Thoracic aorta (tissue), 2 donors: ENCODE measurements around the gene GULP1. TPM values are rescaled to one million over a fixed set of nuclear protein-coding genes. Genes with fewer than 3 reads are reported as not detected.
A peak's percentile ranks its signal among the peaks of the same experiment; 100 is the strongest.

Source experiments
- ATAC-seq: fragments of 150-250 bp; one replicate; pipeline ENCODE4 v1.8.0; 2017; ENCODE audit warnings: low read depth; ENCODE audit not compliant: insufficient number of reproducible peaks, low FRiP score
- DNase-seq: peaks from one replicate; pipeline ENCODE4 v3.0.0-alpha.2; 2020; ENCODE audit warnings: low spot score
- H3K27ac ChIP-seq, 2 donors: fragments of 200-600 bp; sonication (generic); 1 replicate in 1 of 2; 2 replicates in 1 of 2; pipeline ENCODE4 v1.5.1; 2016; ENCODE audit warnings: mild to moderate bottlenecking in 2 of 2, moderate library complexity in 2 of 2
- H3K27me3 ChIP-seq: fragments of 200-600 bp; sonication (generic); replicated peaks from 2 replicates; pipeline ENCODE4 v1.6.0; 2016; ENCODE audit warnings: mild to moderate bottlenecking; ENCODE audit not compliant: insufficient read depth
- H3K36me3 ChIP-seq: fragments of 200-600 bp; sonication (generic); one replicate; pipeline ENCODE4 v1.5.1; 2016
- H3K4me1 ChIP-seq, 2 donors: fragments of 200-600 bp; sonication (generic); 1 replicate in 1 of 2; 2 replicates in 1 of 2; pipeline versions ENCODE4 v1.5.1 to v1.6.0; 2016; ENCODE audit warnings: low read depth in 2 of 2, mild to moderate bottlenecking in 1 of 2; ENCODE audit not compliant: control insufficient read depth in 1 of 2
- H3K4me3 ChIP-seq: fragments of 200-600 bp; sonication (generic); 2 replicates; pipeline ENCODE4 v1.5.1; 2016; ENCODE audit warnings: mild to moderate bottlenecking
- H3K9me3 ChIP-seq: fragments of 200-600 bp; sonication (generic); 2 replicates; pipeline ENCODE4 v1.5.1; 2016
- CTCF ChIP-seq: fragments of 200-600 bp; sonication (generic); IDR thresholded peaks from one replicate; pipeline ENCODE4 v1.5.1; 2019; ENCODE audit warnings: antibody characterized with exemption
- total RNA-seq, 2 donors: library from RNA; depleted of rRNA; stranded (reverse); fragments of >200 nt; gene quantifications; one replicate each; pipeline versions ENCODE4 v1.1.0 to v1.2.3, GENCODE V29; 2016

Gene GULP1
- total RNA-seq, 2 donors from 2014 or later: 64.0 to 80.9 TPM

GRCh38 chr2:188576006-188576405 lies 284.3 kb downstream of the GULP1 start:
- no peak overlapping the region for H3K27ac ChIP-seq
- peaks cover under 1 to 14% of the 10 kb centered on the region in 2 donors for H3K4me1 ChIP-seq
- TF ChIP-seq CTCF: no peak
- H3K9me3 ChIP-seq: no peaks in the 10 kb centered on the region
- no peak overlapping the region for H3K4me3 ChIP-seq
- no peak for DNase-seq
- no peak for ATAC-seq
- no peaks in the 10 kb centered on the region for H3K36me3 ChIP-seq
- H3K27me3 ChIP-seq: no peaks in the 10 kb centered on the region

GRCh38 chr2:188576651-188577050 lies 285.0 kb downstream of the GULP1 start:
- H3K27me3 ChIP-seq: no peaks in the 10 kb centered on the region
- no peak for TF ChIP-seq CTCF
- H3K36me3 ChIP-seq: no peaks in the 10 kb centered on the region
- H3K4me3 ChIP-seq: peak overlapping the region; percentile 7
- peaks cover 5 to 14% of the 10 kb centered on the region in 2 donors for H3K4me1 ChIP-seq
- DNase-seq (no peak), ATAC-seq (no peak)
- no peaks in the 10 kb centered on the region for H3K9me3 ChIP-seq
- H3K27ac ChIP-seq: no peak overlapping the region

- peak overlapping the region; percentile 7 for H3K4me3 ChIP-seq
- ATAC-seq: no peak
- H3K27me3 ChIP-seq: no peaks in the 10 kb centered on the region
- no peaks in the 10 kb centered on the region for H3K36me3 ChIP-seq
- H3K9me3 ChIP-seq: no peaks in the 10 kb centered on the region
- DNase-seq: no peak
- no peak for TF ChIP-seq CTCF
- no peak overlapping the region for H3K27ac ChIP-seq
- H3K4me1 ChIP-seq: peaks cover 9 to 15% of the 10 kb centered on the region in 2 donors
Measured at GRCh38 chr2:188577231-188577630, 285.6 kb downstream of the GULP1 start.

GRCh38 chr2:188580738-188581137 lies 289.1 kb downstream of the GULP1 start:
- Histone ChIP-seq H3K4me3 (no peak overlapping the region), H3K27ac (peak overlapping the region in 1 of 2 donors; percentile 25), H3K4me1 (peaks cover 9 to 20% of the 10 kb centered on the region in 2 donors), H3K27me3 (no peaks in the 10 kb centered on the region), H3K36me3 (no peaks in the 10 kb centered on the region), H3K9me3 (no peaks in the 10 kb centered on the region)
- no peak for TF ChIP-seq CTCF
- no peak for DNase-seq
- no peak for ATAC-seq

- TF ChIP-seq CTCF: no peak
- H3K4me1 ChIP-seq: peaks cover 9 to 13% of the 10 kb centered on the region in 2 donors
- no peak overlapping the region for H3K27ac ChIP-seq
- ATAC-seq: no peak
- no peaks in the 10 kb centered on the region for H3K9me3 ChIP-seq
- H3K36me3 ChIP-seq: no peaks in the 10 kb centered on the region
- H3K4me3 ChIP-seq: no peak overlapping the region
- DNase-seq: no peak
- no peaks in the 10 kb centered on the region for H3K27me3 ChIP-seq
Measured at GRCh38 chr2:188582211-188582610, 290.5 kb downstream of the GULP1 start.
